SH-SY5Y (cell line): Measurements from ENCODE around the gene ANTXR1.

Experiments
- GATA2 ChIP-seq: IDR thresholded peaks from 2 replicates; pipeline ENCODE4 v1.6.1; 2011; ENCODE audit warnings: mild to moderate bottlenecking, low read depth, low read length
- GATA3 ChIP-seq: IDR thresholded peaks from 2 replicates; pipeline ENCODE4 v1.6.1; 2011; ENCODE audit warnings: low read depth, mild to moderate bottlenecking, low read length, moderate library complexity

GRCh38 chr2:69205491-69205890, 192.5 kb downstream of the ANTXR1 start:
- TF ChIP-seq GATA2: no peak
- no peak for TF ChIP-seq GATA3
